GM23338 (cell line): ENCODE results near the gene STK24. TPM values are rescaled to one million over a fixed set of nuclear protein-coding genes. Genes with fewer than 3 reads are reported as not detected.
A peak's percentile ranks its signal among the peaks of the same experiment; 100 is the strongest.

Source experiments
- ATAC-seq: fragments of 200-7000 bp; cut with Tn5 transposase; 3 replicates; pipeline ENCODE4 v1.9.1; 2020
- DNase-seq: peaks from one replicate; pipeline ENCODE4 v3.0.0-alpha.2; 2015; ENCODE audit warnings: low spot score
- H2AFZ ChIP-seq: fragments of 200-600 bp; sonication (generic); 2 replicates; pipeline ENCODE4 v1.8.0; 2016; ENCODE audit warnings: antibody characterized with exemption, mild to moderate bottlenecking, moderate library complexity
- H3F3A ChIP-seq: fragments of 200-600 bp; sonication (generic); replicated peaks from 2 replicates; pipeline ENCODE4 v1.8.0; 2017; ENCODE audit warnings: antibody characterized with exemption, mixed run types, low read depth
- H3K27ac ChIP-seq: fragments of 200-600 bp; sonication (generic); 2 replicates; pipeline ENCODE4 v1.6.1; 2016; ENCODE audit warnings: low read depth
- H3K27me3 ChIP-seq: fragments of 200-600 bp; sonication (generic); 2 replicates; pipeline ENCODE4 v1.8.0; 2016; ENCODE audit warnings: mild to moderate bottlenecking, mixed run types, moderate library complexity; ENCODE audit not compliant: insufficient read depth
- H3K36me3 ChIP-seq: fragments of 200-600 bp; sonication (generic); 2 replicates; pipeline ENCODE4 v1.8.0; 2016; ENCODE audit warnings: mild to moderate bottlenecking; ENCODE audit not compliant: insufficient read depth
- H3K4me1 ChIP-seq: fragments of 200-600 bp; sonication (generic); 2 replicates; pipeline ENCODE4 v1.8.0; 2016; ENCODE audit warnings: mild to moderate bottlenecking, moderate library complexity; ENCODE audit not compliant: insufficient read depth
- H3K4me2 ChIP-seq: fragments of 200-600 bp; sonication (generic); 2 replicates; pipeline ENCODE4 v1.7.1; 2017; ENCODE audit warnings: mixed run types
- H3K4me3 ChIP-seq: fragments of 200-600 bp; sonication (generic); 2 replicates; pipeline ENCODE4 v1.6.1; 2016; ENCODE audit warnings: mixed run types
- H3K79me2 ChIP-seq: fragments of 200-600 bp; sonication (generic); replicated peaks from 2 replicates; pipeline ENCODE4 v1.8.0; 2017; ENCODE audit warnings: mild to moderate bottlenecking; ENCODE audit not compliant: insufficient read depth
- H3K9me2 ChIP-seq: fragments of 200-600 bp; sonication (generic); 2 replicates; pipeline ENCODE4 v1.8.0; 2017; ENCODE audit not compliant: insufficient read depth
- H4K20me1 ChIP-seq: fragments of 200-600 bp; sonication (generic); replicated peaks from 2 replicates; pipeline ENCODE4 v1.8.0; 2017; ENCODE audit warnings: mild to moderate bottlenecking; ENCODE audit not compliant: insufficient read depth
- H3K27ac Mint-ChIP-seq: 2 replicates; pipeline ENCODE4 v1.8.0; 2020; ENCODE audit warnings: inconsistent platforms, mild to moderate bottlenecking, moderate library complexity, mixed read lengths
- H3K27me3 Mint-ChIP-seq: 3 replicates; pipeline ENCODE4 v1.8.0; 2022; ENCODE audit warnings: low read depth, mild to moderate bottlenecking, moderate library complexity, mixed read lengths, inconsistent platforms; ENCODE audit not compliant: insufficient read depth, poor library complexity
- H3K36me3 Mint-ChIP-seq: 3 replicates; pipeline ENCODE4 v1.8.0; 2021; ENCODE audit warnings: low read depth, mild to moderate bottlenecking, inconsistent platforms, moderate library complexity, mixed read lengths
- H3K4me1 Mint-ChIP-seq: 3 replicates; pipeline ENCODE4 v1.8.0; 2020; ENCODE audit warnings: mild to moderate bottlenecking, inconsistent platforms, mixed read lengths
- H3K4me3 Mint-ChIP-seq: 3 replicates; pipeline ENCODE4 v1.8.0; 2021; ENCODE audit warnings: moderate library complexity, mild to moderate bottlenecking, inconsistent platforms, mixed read lengths
- H3K9me3 Mint-ChIP-seq: 3 replicates; pipeline ENCODE4 v1.8.0; 2020; ENCODE audit warnings: moderate library complexity, mild to moderate bottlenecking, inconsistent platforms, mixed read lengths
- CREB1 ChIP-seq: fragments of 250-450 bp; sonication (Bioruptor Pico); IDR thresholded peaks from 2 replicates; pipeline ENCODE4 v1.5.0; 2020; ENCODE audit warnings: low read depth, mild to moderate bottlenecking, moderate library complexity
- EZH2 ChIP-seq: fragments of 200-600 bp; sonication (generic); IDR thresholded peaks from one replicate; pipeline ENCODE4 v1.8.0; 2017; ENCODE audit warnings: antibody characterized with exemption, mild to moderate bottlenecking, low read depth; ENCODE audit not compliant: unreplicated experiment
- JUNB ChIP-seq: IDR thresholded peaks from one replicate; pipeline ENCODE4 v1.6.1; 2016; ENCODE audit warnings: antibody characterized with exemption; ENCODE audit not compliant: unreplicated experiment
- NANOG ChIP-seq: IDR thresholded peaks from 2 replicates; pipeline ENCODE4 v1.6.1; 2016; ENCODE audit warnings: antibody characterized with exemption, borderline replicate concordance
- STAT1 ChIP-seq: IDR thresholded peaks from one replicate; pipeline ENCODE4 v1.6.1; 2016; ENCODE audit warnings: antibody characterized with exemption; ENCODE audit not compliant: unreplicated experiment
- ZNF114 ChIP-seq: fragments of 250-450 bp; sonication (Bioruptor Pico); IDR thresholded peaks from 2 replicates; pipeline ENCODE4 v1.5.0; 2020; ENCODE audit warnings: mild to moderate bottlenecking, moderate library complexity
- ZNF331 ChIP-seq: fragments of 250-450 bp; sonication (Bioruptor Pico); IDR thresholded peaks from 2 replicates; pipeline ENCODE4 v1.5.0; 2020; ENCODE audit warnings: low read depth, mild to moderate bottlenecking, moderate library complexity
- ZNF462 ChIP-seq: fragments of 250-450 bp; sonication (Bioruptor Pico); IDR thresholded peaks from 2 replicates; pipeline ENCODE4 v1.5.0; 2020; ENCODE audit warnings: mild to moderate bottlenecking, moderate library complexity
- polyA plus RNA-seq: library from polyadenylated mRNA; unstranded; fragments of >200 nt; fragmentation: Nextera tagmentation; extraction: Ambion mirVana; gene quantifications from 2 replicates; pipeline ENCODE4 v1.2.1, GENCODE V29; 2016
- total RNA-seq: library from RNA; depleted of rRNA; stranded (reverse); fragments of >200 nt; shearing (Covaris generic); gene quantifications from 2 replicates; pipeline ENCODE4 v1.2.3, GENCODE V29; 2014

STK24 gene
- total and polyA plus RNA-seq, 2 experiments from 2014 or later, result 56.5 to 144 TPM

GRCh38 chr13:98532254-98532653 is 44.7 kb downstream of the STK24 start (continued):
- TF ChIP-seq ZNF462 (CRISPR knock-in tag) (no peak), NANOG (no peak), ZNF331 (CRISPR knock-in tag) (no peak), STAT1 (no peak), EZH2 (no peak), JUNB (no peak)

GRCh38 chr13:98530217-98530616 is 46.7 kb downstream of the STK24 start:
- peaks cover 12% of the 10 kb centered on the region for H3K27me3 Mint-ChIP-seq
- DNase-seq (no peak), ATAC-seq (no peak)
- peaks cover 66% of the 10 kb centered on the region for H3K4me1 Mint-ChIP-seq
- 0 out of 2 replicates have a peak overlapping the region, but pooled peaks have one; percentile 26 for H3K4me2 ChIP-seq
- no peaks in the 10 kb centered on the region for H3F3A ChIP-seq
- H3K27ac ChIP-seq, result no peak overlapping the region
- no peaks in the 10 kb centered on the region for H3K9me3 Mint-ChIP-seq
- no peak overlapping the region for H3K4me3 Mint-ChIP-seq
- no peaks in the 10 kb centered on the region for H3K36me3 ChIP-seq
- no peaks in the 10 kb centered on the region for H3K27me3 ChIP-seq
- H4K20me1 ChIP-seq, result peaks cover 81% of the 10 kb centered on the region
- no peak overlapping the region for H3K27ac Mint-ChIP-seq
- H3K9me2 ChIP-seq, result no peaks in the 10 kb centered on the region
- no peak overlapping the region for H2AFZ ChIP-seq
- H3K4me1 ChIP-seq, result peaks cover 44% of the 10 kb centered on the region
- H3K4me3 ChIP-seq, result no peak overlapping the region
- TF ChIP-seq ZNF114 (no peak), CREB1 (CRISPR knock-in tag) (no peak)
- peaks cover 100% of the 10 kb centered on the region for H3K79me2 ChIP-seq
- H3K36me3 Mint-ChIP-seq, result no peaks in the 10 kb centered on the region
